ENCODE measurements around the gene KIAA1671. TPM values are rescaled to one million over a fixed set of nuclear protein-coding genes. Genes with fewer than 3 reads are reported as not detected.
"Not testable (repeated sequence)": the region's sequence is repeated elsewhere in the genome, so short reads cannot be mapped to it uniquely, and the experiment has no call there.

The KIAA1671 gene
- total RNA-seq = 100 to 1,000 TPM in 1 of 3 donors, 10 to 100 TPM in 2; 71.3 to 131 (median 88.9) TPM
- long read RNA-seq, donor 1, partial matches to known transcripts = 13 of 18 reads
- long read RNA-seq, donor 1, other reads (novel, unspliced or antisense) = 5 of 18 reads
- long read RNA-seq, donor 2, partial matches to known transcripts = 1 of 10 reads
- long read RNA-seq, donor 2, other reads (novel, unspliced or antisense) = 9 of 10 reads

DNA sequence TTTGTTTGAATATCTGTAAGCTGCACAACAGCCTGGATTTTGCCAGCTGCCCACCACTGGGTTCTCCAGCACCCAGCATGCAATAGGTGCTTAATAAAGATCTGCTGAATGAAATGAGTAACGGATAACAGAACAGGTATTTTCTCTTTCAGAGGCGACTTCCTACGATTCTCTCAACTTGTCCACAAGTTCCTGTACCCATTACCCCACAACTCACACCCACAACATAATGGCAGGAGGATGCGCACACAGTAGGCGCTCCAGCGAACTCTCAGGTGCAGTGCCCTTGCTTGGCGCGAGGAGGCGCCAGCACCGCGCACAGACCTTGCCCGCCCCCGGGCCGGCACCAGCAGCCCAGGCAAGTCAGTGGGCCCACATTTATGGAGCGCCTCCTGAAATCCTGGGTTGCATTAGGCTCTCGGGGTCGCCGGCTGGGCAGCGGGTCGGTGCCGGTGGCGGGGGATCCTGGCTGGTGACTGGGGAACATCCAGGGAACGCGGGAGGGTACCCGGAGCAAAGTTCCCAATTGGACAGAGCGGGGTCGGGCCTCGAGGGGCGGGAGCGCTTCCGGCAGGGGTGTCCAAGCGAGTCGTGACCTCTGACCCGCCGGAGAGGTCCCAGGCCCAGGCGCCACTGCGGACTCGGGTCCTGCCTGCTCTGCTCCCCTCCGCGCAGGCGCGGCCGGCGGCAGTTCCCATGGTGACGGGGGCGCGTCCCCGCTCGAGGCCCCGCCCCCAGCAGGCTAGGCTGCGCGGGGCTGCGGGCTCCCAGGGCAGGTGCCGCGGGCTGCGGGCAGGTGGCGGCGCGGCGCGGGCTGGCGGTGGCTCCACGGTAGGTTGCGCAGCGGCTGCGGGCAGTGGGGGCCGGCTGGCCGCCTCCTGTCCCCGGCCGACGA lies at the start of gene KIAA1671:
Gene KIAA1671 (plus strand): TSS at position 775 of the 895 bp plus-strand sequence. CDS start 75,284 bp downstream, outside the sequence.
- TF ChIP-seq, protein P1, sequence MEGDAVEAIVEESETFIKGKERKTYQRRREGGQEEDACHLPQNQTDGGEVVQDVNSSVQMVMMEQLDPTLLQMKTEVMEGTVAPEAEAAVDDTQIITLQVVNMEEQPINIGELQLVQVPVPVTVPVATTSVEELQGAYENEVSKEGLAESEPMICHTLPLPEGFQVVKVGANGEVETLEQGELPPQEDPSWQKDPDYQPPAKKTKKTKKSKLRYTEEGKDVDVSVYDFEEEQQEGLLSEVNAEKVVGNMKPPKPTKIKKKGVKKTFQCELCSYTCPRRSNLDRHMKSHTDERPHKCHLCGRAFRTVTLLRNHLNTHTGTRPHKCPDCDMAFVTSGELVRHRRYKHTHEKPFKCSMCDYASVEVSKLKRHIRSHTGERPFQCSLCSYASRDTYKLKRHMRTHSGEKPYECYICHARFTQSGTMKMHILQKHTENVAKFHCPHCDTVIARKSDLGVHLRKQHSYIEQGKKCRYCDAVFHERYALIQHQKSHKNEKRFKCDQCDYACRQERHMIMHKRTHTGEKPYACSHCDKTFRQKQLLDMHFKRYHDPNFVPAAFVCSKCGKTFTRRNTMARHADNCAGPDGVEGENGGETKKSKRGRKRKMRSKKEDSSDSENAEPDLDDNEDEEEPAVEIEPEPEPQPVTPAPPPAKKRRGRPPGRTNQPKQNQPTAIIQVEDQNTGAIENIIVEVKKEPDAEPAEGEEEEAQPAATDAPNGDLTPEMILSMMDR (IDR thresholded peaks at IDR 0.05) = peak; percentile 94
- Histone ChIP-seq H3K4me1 (ENCODE audit: low read depth) (peaks cover 10% of the 10 kb centered on the region), H3K4me3 (peak within 1 kb of the TSS; percentile 37), H3K36me3 (ENCODE audit: low read depth) (no peaks in the 10 kb centered on the region), H3K9me3 (no peaks in the 10 kb centered on the region)
- intact Hi-C loops (cut with DNase I, micrococcal nuclease) = loop anchor here (5.0 kb wide), 2 partner anchors 95 to 100 kb away; no protein-coding TSS in a partner anchor
- peak; percentile 93 for ATAC-seq
- peak; percentile 90 to 96 (median 90) for DNase-seq

GRCh38 chr22:24905909-24906308 lies 46.6 kb upstream of the KIAA1671 start:
- DNase-seq (no peak), ATAC-seq (no peak)
- Histone ChIP-seq H3K36me3 (ENCODE audit: low read depth) (no peaks in the 10 kb centered on the region), H3K4me3 (no peak overlapping the region), H3K4me1 (ENCODE audit: low read depth) (no peaks in the 10 kb centered on the region), H3K9me3 (peaks cover 11% of the 10 kb centered on the region)
- TF ChIP-seq, protein P1 (IDR thresholded peaks at IDR 0.05) = no peak
- intact Hi-C loops (cut with DNase I, micrococcal nuclease) = no loop called here

- H3K9me3 ChIP-seq = peaks cover 11% of the 10 kb centered on the region
- DNase-seq; H3K36me3 ChIP-seq (ENCODE audit: low read depth); intact Hi-C loops (cut with DNase I, micrococcal nuclease); H3K4me1 ChIP-seq (ENCODE audit: low read depth); ATAC-seq; H3K4me3 ChIP-seq: not testable (repeated sequence)
Observed at GRCh38 chr22:24907101-24907500, 45.4 kb upstream of the KIAA1671 start.

DNA sequence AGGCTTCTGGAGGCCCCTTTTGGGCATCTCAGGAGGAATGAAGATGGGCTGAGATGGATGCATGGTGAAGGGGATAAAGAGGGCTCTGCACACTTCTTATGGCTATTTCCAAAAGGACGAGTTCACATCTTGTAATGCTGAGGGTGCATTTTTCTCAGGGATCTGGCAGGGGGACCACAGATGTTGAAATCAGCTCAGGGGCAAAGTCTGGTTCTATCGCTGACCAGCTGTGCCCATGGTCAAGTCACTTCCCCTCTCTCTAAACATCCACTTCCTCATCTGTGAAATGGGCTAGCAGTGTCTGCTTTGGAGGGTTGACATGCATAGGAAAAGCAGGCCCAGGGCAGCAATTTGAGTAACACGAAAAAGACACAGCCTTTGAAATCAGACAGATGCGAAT lies 32.5 kb upstream of the KIAA1671 start:
- Histone ChIP-seq H3K4me3 (no peak overlapping the region), H3K36me3 (ENCODE audit: low read depth) (no peaks in the 10 kb centered on the region), H3K4me1 (ENCODE audit: low read depth) (no peaks in the 10 kb centered on the region), H3K9me3 (no peaks in the 10 kb centered on the region)
- no peak for DNase-seq
- intact Hi-C loops (cut with DNase I, micrococcal nuclease) = no loop called here
- no peak for ATAC-seq
- TF ChIP-seq, protein P1 (IDR thresholded peaks at IDR 0.05) = no peak

DNA sequence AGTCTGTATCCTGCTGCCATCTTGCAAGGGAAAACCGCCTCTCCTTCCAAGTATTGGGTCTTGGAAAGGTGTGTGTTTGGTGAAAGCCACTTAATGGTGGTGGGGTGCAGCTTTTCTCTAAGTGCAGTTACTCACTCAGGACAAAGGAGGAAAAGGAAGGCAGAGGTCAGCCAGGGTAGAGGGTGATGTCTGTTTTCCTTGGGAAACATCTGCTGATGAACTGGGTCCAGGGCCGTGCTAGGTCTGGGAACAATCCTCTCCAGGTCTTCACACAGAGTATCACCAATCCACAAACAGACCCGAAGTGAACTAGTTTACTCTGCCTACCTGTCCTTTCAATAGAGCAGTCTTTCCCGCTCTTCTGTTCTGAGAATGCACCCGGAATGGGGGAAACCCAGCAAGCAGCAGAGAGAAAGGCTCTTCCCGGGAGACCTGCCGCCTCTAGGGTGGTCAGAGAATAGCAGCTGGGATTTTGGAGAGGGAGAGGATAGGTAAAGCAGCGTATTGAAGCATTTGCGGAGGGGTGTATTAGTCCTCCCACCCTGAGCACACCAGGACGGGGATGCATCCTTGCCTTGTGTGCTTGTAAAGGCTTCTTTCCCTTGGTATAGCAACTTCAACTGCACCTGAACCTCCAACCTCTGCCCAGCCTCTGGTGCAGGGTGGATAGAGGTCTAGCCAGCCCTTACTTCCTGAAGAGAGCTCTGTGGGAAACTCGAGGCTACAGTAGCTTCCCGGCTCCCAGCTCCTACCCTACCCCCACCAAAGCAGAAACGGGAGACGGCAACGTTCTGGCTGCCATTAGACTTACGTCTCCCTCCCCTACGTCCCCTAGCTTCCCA lies 26.7 kb upstream of the KIAA1671 start:
- Histone ChIP-seq H3K9me3 (no peaks in the 10 kb centered on the region), H3K36me3 (ENCODE audit: low read depth) (no peaks in the 10 kb centered on the region), H3K4me3 (no peak overlapping the region), H3K4me1 (ENCODE audit: low read depth) (no peaks in the 10 kb centered on the region)
- ATAC-seq = no peak
- intact Hi-C loops (cut with DNase I, micrococcal nuclease) = no loop called here
- no peak for DNase-seq
- TF ChIP-seq, protein P1 (IDR thresholded peaks at IDR 0.05) = no peak
